SK-MEL-5 (cell line): ENCODE measurements around the gene OR2G2. TPM values are rescaled to one million over a fixed set of nuclear protein-coding genes. Genes with fewer than 3 reads are reported as not detected.

ENCODE experiments used
- DNase-seq: peaks from one replicate; pipeline ENCODE4 v3.0.0-alpha.2; 2016; ENCODE audit warnings: low read depth, low spot score
- in situ Hi-C: cut with HindIII; loops from 2 replicates; pipeline ENCODE4 v1.10.0; 2016; ENCODE audit warnings: low sequenced_read_pairs, high pct_unique_total_duplicates, low pct_unique_long_range_greater_than_20kb
- small RNA-seq, 2 experiments: library from RNA; depleted of rRNA; stranded (forward); fragments of <200 nt; gene quantifications; one replicate each; pipeline ENCODE3, GENCODE V24; 2014
- total RNA-seq: library from RNA; depleted of rRNA; stranded (reverse); fragments of >200 nt; shearing (Covaris generic); gene quantifications from 2 replicates; pipeline ENCODE4 v1.2.3, GENCODE V29; 2014; rRNA removed

The OR2G2 gene
- total RNA-seq, 1 experiment from 2014 or later = not detected

- in situ Hi-C loops = no loop called here
- no peak for DNase-seq
Measured at GRCh38 chr1:247627951-247628350, 39.8 kb downstream of the OR2G2 start.

GRCh38 chr1:247638011-247638410, 49.9 kb downstream of the OR2G2 start:
- in situ Hi-C loops = no loop called here
- DNase-seq = no peak

- DNase-seq = no peak
Measured at GRCh38 chr1:247638781-247639180, 50.6 kb downstream of the OR2G2 start.

More at GRCh38 chr1:247638781-247639180, 50.6 kb downstream of the OR2G2 start:
- in situ Hi-C loops = no loop called here

Small RNAs within 50 kb of the gene (small RNA-seq; reads per million reads assigned to genes)
- gene RF00026 = 0 reads per million in 2 experiments

Other genes with a start within 250 kb of the OR2G2 start
- 0.16 TPM in 1 of 2 replicates, not detected in the other for gene NLRP3, start 172.2 kb upstream of the OR2G2 start, total RNA-seq
- not detected in 2 replicates for gene OR2B11, start 130.3 kb upstream of the OR2G2 start, total RNA-seq
- gene OR2C3, start 51.9 kb upstream of the OR2G2 start, total RNA-seq = 0.03 and 0.05 TPM in 2 replicates
- 0.32 and 0.43 TPM in 2 replicates for gene GCSAML, start 39.2 kb upstream of the OR2G2 start, total RNA-seq
- not detected in 2 replicates for gene OR2G3, start 17.2 kb downstream of the OR2G2 start, total RNA-seq
- gene OR13G1, start 91.4 kb downstream of the OR2G2 start, total RNA-seq = not detected in 2 replicates
- not detected in 2 replicates for gene OR6F1, start 128.3 kb downstream of the OR2G2 start, total RNA-seq
- not detected in 2 replicates for gene OR14K1, start 150.3 kb downstream of the OR2G2 start, total RNA-seq
- not detected in 2 replicates for gene OR14A2, start 159.8 kb downstream of the OR2G2 start, total RNA-seq
- not detected in 2 replicates for gene OR1C1, start 172.2 kb downstream of the OR2G2 start, total RNA-seq
- not detected in 2 replicates for gene OR14A16, start 235.8 kb downstream of the OR2G2 start, total RNA-seq